DOHH2 (cell line): ENCODE measurements around the gene TTC8.
"Not testable (repeated sequence)": the region's sequence is repeated elsewhere in the genome, so short reads cannot be mapped to it uniquely, and the experiment has no call there.

Experiments used
- H3F3A ChIP-seq: fragments of 200-600 bp; sonication (generic), shearing (Covaris generic); 2 replicates; pipeline ENCODE4 v1.6.0; 2016; ENCODE audit warnings: antibody characterized with exemption, mild to moderate bottlenecking; ENCODE audit not compliant: control insufficient read depth, insufficient read depth
- H3K27ac ChIP-seq: fragments of 200-600 bp; sonication (generic); 2 replicates; pipeline ENCODE4 v1.5.1; 2014; ENCODE audit warnings: low read depth, mild to moderate bottlenecking, low read length, moderate library complexity
- H3K27me3 ChIP-seq: fragments of 200-600 bp; sonication (generic); 2 replicates; pipeline ENCODE4 v1.6.1; 2014; ENCODE audit warnings: mild to moderate bottlenecking, low read length, mixed read lengths; ENCODE audit not compliant: control insufficient read depth
- H3K36me3 ChIP-seq: fragments of 200-600 bp; sonication (generic); 2 replicates; pipeline ENCODE4 v1.6.1; 2014; ENCODE audit warnings: mild to moderate bottlenecking, low read length, moderate library complexity, mixed read lengths; ENCODE audit not compliant: control insufficient read depth
- H3K4me1 ChIP-seq: fragments of 200-600 bp; sonication (generic); 2 replicates; pipeline ENCODE4 v1.6.1; 2014; ENCODE audit warnings: mild to moderate bottlenecking, low read length, mixed read lengths; ENCODE audit not compliant: control insufficient read depth
- H3K4me2 ChIP-seq: fragments of 200-600 bp; sonication (generic); 2 replicates; pipeline ENCODE4 v1.6.0; 2014; ENCODE audit warnings: mild to moderate bottlenecking, low read length, moderate library complexity
- H3K4me3 ChIP-seq: fragments of 200-600 bp; sonication (generic); 2 replicates; pipeline ENCODE4 v1.5.1; 2014; ENCODE audit warnings: mild to moderate bottlenecking, low read length, mixed read lengths
- H3K79me2 ChIP-seq: fragments of 200-600 bp; sonication (generic); 2 replicates; pipeline ENCODE4 v1.6.1; 2014; ENCODE audit warnings: mild to moderate bottlenecking, low read length, mixed read lengths; ENCODE audit not compliant: control insufficient read depth
- H3K9me2 ChIP-seq: fragments of 200-600 bp; sonication (generic); replicated peaks from 2 replicates; pipeline ENCODE4 v1.6.1; 2014; ENCODE audit warnings: mild to moderate bottlenecking, low read length, mixed read lengths; ENCODE audit not compliant: control insufficient read depth
- H3K9me3 ChIP-seq: fragments of 200-600 bp; sonication (generic); 2 replicates; pipeline ENCODE4 v1.6.1; 2014; ENCODE audit warnings: antibody characterized with exemption, low read length, mixed read lengths; ENCODE audit not compliant: control insufficient read depth, insufficient read depth
- H4K20me1 ChIP-seq: fragments of 200-600 bp; sonication (generic); 2 replicates; pipeline ENCODE4 v1.6.0; 2014; ENCODE audit warnings: low read depth, mild to moderate bottlenecking, antibody characterized with exemption, low read length, moderate library complexity; ENCODE audit not compliant: control insufficient read depth, insufficient read depth
- CTCF ChIP-seq: fragments of 200-600 bp; sonication (generic); IDR thresholded peaks from one replicate; pipeline ENCODE4 v1.5.1; 2014; ENCODE audit warnings: antibody characterized with exemption, mild to moderate bottlenecking, low read depth, low read length; ENCODE audit not compliant: poor library complexity, severe bottlenecking
- EZH2phosphoT487 ChIP-seq: fragments of 200-600 bp; sonication (generic); IDR thresholded peaks from 2 replicates; pipeline ENCODE4 v1.6.1; 2017; ENCODE audit warnings: borderline replicate concordance, mild to moderate bottlenecking, antibody characterized with exemption, low read length, moderate library complexity, mixed read lengths

The TTC8 gene

GRCh38 chr14:88804477-88804876, 20.0 kb upstream of the TTC8 start:
- no peak overlapping the region for H3K4me2 ChIP-seq
- no peaks in the 10 kb centered on the region for H3K9me3 ChIP-seq
- no peak overlapping the region for H3K4me3 ChIP-seq

GRCh38 chr14:88808359-88808758, 16.1 kb upstream of the TTC8 start:
- Histone ChIP-seq H3K9me2 (no peaks in the 10 kb centered on the region), H3K27me3 (peaks cover 14% of the 10 kb centered on the region), H4K20me1 (no peaks in the 10 kb centered on the region), H3K79me2 (no peaks in the 10 kb centered on the region), H3K4me2 (no peak overlapping the region), H3F3A (no peaks in the 10 kb centered on the region), H3K36me3 (no peaks in the 10 kb centered on the region), H3K9me3 (no peaks in the 10 kb centered on the region), H3K4me1 (no peaks in the 10 kb centered on the region), H3K27ac (no peak overlapping the region), H3K4me3 (no peak overlapping the region)
- TF ChIP-seq CTCF = no peak
- TF ChIP-seq EZH2phosphoT487 = no peak

More at GRCh38 chr14:88804477-88804876, 20.0 kb upstream of the TTC8 start:
- Histone ChIP-seq H3K4me1 (no peaks in the 10 kb centered on the region), H3F3A (no peaks in the 10 kb centered on the region), H3K36me3 (no peaks in the 10 kb centered on the region), H3K27ac (no peak overlapping the region), H3K9me2 (no peaks in the 10 kb centered on the region), H3K27me3 (peaks cover 7% of the 10 kb centered on the region), H3K79me2 (no peaks in the 10 kb centered on the region), H4K20me1 (no peaks in the 10 kb centered on the region)
- TF ChIP-seq CTCF = no peak

- 0 out of 2 replicates have a peak, but pooled peaks cover 14% of the 10 kb centered on the region for H3K27me3 ChIP-seq
- H3K4me3 ChIP-seq = no peak overlapping the region
- H3K4me1 ChIP-seq = no peaks in the 10 kb centered on the region
- no peak overlapping the region for H3K27ac ChIP-seq
- no peaks in the 10 kb centered on the region for H3K9me2 ChIP-seq
- H3K9me3 ChIP-seq = no peaks in the 10 kb centered on the region
- no peaks in the 10 kb centered on the region for H4K20me1 ChIP-seq
- no peaks in the 10 kb centered on the region for H3K79me2 ChIP-seq
- H3K36me3 ChIP-seq = no peaks in the 10 kb centered on the region
- TF ChIP-seq EZH2phosphoT487 (no peak), CTCF (no peak)
- H3F3A ChIP-seq = no peaks in the 10 kb centered on the region
- no peak overlapping the region for H3K4me2 ChIP-seq
These were observed 8.5 kb upstream of the TTC8 start for GRCh38 chr14:88815980-88816379.

GRCh38 chr14:88818018-88818417, 6.4 kb upstream of the TTC8 start:
- H3K79me2 ChIP-seq = no peaks in the 10 kb centered on the region
- no peaks in the 10 kb centered on the region for H3K9me2 ChIP-seq
- H3K4me2 ChIP-seq = no peak overlapping the region
- no peak for TF ChIP-seq CTCF
- TF ChIP-seq EZH2phosphoT487 = no peak
- H3K4me1 ChIP-seq = no peaks in the 10 kb centered on the region
- H3K27me3 ChIP-seq = 0 out of 2 replicates have a peak, but pooled peaks cover 7% of the 10 kb centered on the region
- no peaks in the 10 kb centered on the region for H3K36me3 ChIP-seq
- no peak overlapping the region for H3K4me3 ChIP-seq
- no peaks in the 10 kb centered on the region for H4K20me1 ChIP-seq
- H3F3A ChIP-seq = no peaks in the 10 kb centered on the region
- no peak overlapping the region for H3K27ac ChIP-seq
- H3K9me3 ChIP-seq = no peaks in the 10 kb centered on the region

- H3K27me3 ChIP-seq, H3K9me3 ChIP-seq, H3K4me1 ChIP-seq: not testable (repeated sequence)
These were observed 4.8 kb upstream of the TTC8 start for GRCh38 chr14:88819674-88820073.

More at GRCh38 chr14:88819674-88820073, 4.8 kb upstream of the TTC8 start:
- not testable (repeated sequence) for H3K27ac ChIP-seq, H3F3A ChIP-seq, H3K4me2 ChIP-seq, H3K4me3 ChIP-seq, H4K20me1 ChIP-seq, H3K36me3 ChIP-seq, H3K9me2 ChIP-seq, H3K79me2 ChIP-seq
